GM23338 (cell line): ENCODE results near the gene BCL2L2. TPM values are rescaled to one million over a fixed set of nuclear protein-coding genes. Genes with fewer than 3 reads are reported as not detected.

Source experiments
- ATAC-seq: fragments of 200-7000 bp; cut with Tn5 transposase; 3 replicates; pipeline ENCODE4 v1.9.1; 2020
- DNase-seq: peaks from one replicate; pipeline ENCODE4 v3.0.0-alpha.2; 2015; ENCODE audit warnings: low spot score
- H2AFZ ChIP-seq: fragments of 200-600 bp; sonication (generic); 2 replicates; pipeline ENCODE4 v1.8.0; 2016; ENCODE audit warnings: antibody characterized with exemption, mild to moderate bottlenecking, moderate library complexity
- H3F3A ChIP-seq: fragments of 200-600 bp; sonication (generic); replicated peaks from 2 replicates; pipeline ENCODE4 v1.8.0; 2017; ENCODE audit warnings: antibody characterized with exemption, mixed run types, low read depth
- H3K27ac ChIP-seq: fragments of 200-600 bp; sonication (generic); 2 replicates; pipeline ENCODE4 v1.6.1; 2016; ENCODE audit warnings: low read depth
- H3K27me3 ChIP-seq: fragments of 200-600 bp; sonication (generic); 2 replicates; pipeline ENCODE4 v1.8.0; 2016; ENCODE audit warnings: mild to moderate bottlenecking, mixed run types, moderate library complexity; ENCODE audit not compliant: insufficient read depth
- H3K36me3 ChIP-seq: fragments of 200-600 bp; sonication (generic); 2 replicates; pipeline ENCODE4 v1.8.0; 2016; ENCODE audit warnings: mild to moderate bottlenecking; ENCODE audit not compliant: insufficient read depth
- H3K4me1 ChIP-seq: fragments of 200-600 bp; sonication (generic); 2 replicates; pipeline ENCODE4 v1.8.0; 2016; ENCODE audit warnings: mild to moderate bottlenecking, moderate library complexity; ENCODE audit not compliant: insufficient read depth
- H3K4me2 ChIP-seq: fragments of 200-600 bp; sonication (generic); 2 replicates; pipeline ENCODE4 v1.7.1; 2017; ENCODE audit warnings: mixed run types
- H3K4me3 ChIP-seq: fragments of 200-600 bp; sonication (generic); 2 replicates; pipeline ENCODE4 v1.6.1; 2016; ENCODE audit warnings: mixed run types
- H3K79me2 ChIP-seq: fragments of 200-600 bp; sonication (generic); replicated peaks from 2 replicates; pipeline ENCODE4 v1.8.0; 2017; ENCODE audit warnings: mild to moderate bottlenecking; ENCODE audit not compliant: insufficient read depth
- H3K9me2 ChIP-seq: fragments of 200-600 bp; sonication (generic); 2 replicates; pipeline ENCODE4 v1.8.0; 2017; ENCODE audit not compliant: insufficient read depth
- H4K20me1 ChIP-seq: fragments of 200-600 bp; sonication (generic); replicated peaks from 2 replicates; pipeline ENCODE4 v1.8.0; 2017; ENCODE audit warnings: mild to moderate bottlenecking; ENCODE audit not compliant: insufficient read depth
- H3K27ac Mint-ChIP-seq: 2 replicates; pipeline ENCODE4 v1.8.0; 2020; ENCODE audit warnings: inconsistent platforms, mild to moderate bottlenecking, moderate library complexity, mixed read lengths
- H3K27me3 Mint-ChIP-seq: 3 replicates; pipeline ENCODE4 v1.8.0; 2022; ENCODE audit warnings: low read depth, mild to moderate bottlenecking, moderate library complexity, mixed read lengths, inconsistent platforms; ENCODE audit not compliant: insufficient read depth, poor library complexity
- H3K36me3 Mint-ChIP-seq: 3 replicates; pipeline ENCODE4 v1.8.0; 2021; ENCODE audit warnings: low read depth, mild to moderate bottlenecking, inconsistent platforms, moderate library complexity, mixed read lengths
- H3K4me1 Mint-ChIP-seq: 3 replicates; pipeline ENCODE4 v1.8.0; 2020; ENCODE audit warnings: mild to moderate bottlenecking, inconsistent platforms, mixed read lengths
- H3K4me3 Mint-ChIP-seq: 3 replicates; pipeline ENCODE4 v1.8.0; 2021; ENCODE audit warnings: moderate library complexity, mild to moderate bottlenecking, inconsistent platforms, mixed read lengths
- H3K9me3 Mint-ChIP-seq: 3 replicates; pipeline ENCODE4 v1.8.0; 2020; ENCODE audit warnings: moderate library complexity, mild to moderate bottlenecking, inconsistent platforms, mixed read lengths
- CREB1 ChIP-seq: fragments of 250-450 bp; sonication (Bioruptor Pico); IDR thresholded peaks from 2 replicates; pipeline ENCODE4 v1.5.0; 2020; ENCODE audit warnings: low read depth, mild to moderate bottlenecking, moderate library complexity
- EZH2 ChIP-seq: fragments of 200-600 bp; sonication (generic); IDR thresholded peaks from one replicate; pipeline ENCODE4 v1.8.0; 2017; ENCODE audit warnings: antibody characterized with exemption, mild to moderate bottlenecking, low read depth; ENCODE audit not compliant: unreplicated experiment
- EZH2phosphoT487 ChIP-seq: fragments of 200-600 bp; sonication (generic); IDR thresholded peaks from one replicate; pipeline ENCODE4 v1.8.1; 2018; ENCODE audit warnings: antibody characterized with exemption; ENCODE audit not compliant: unreplicated experiment
- JUNB ChIP-seq: IDR thresholded peaks from one replicate; pipeline ENCODE4 v1.6.1; 2016; ENCODE audit warnings: antibody characterized with exemption; ENCODE audit not compliant: unreplicated experiment
- NANOG ChIP-seq: IDR thresholded peaks from 2 replicates; pipeline ENCODE4 v1.6.1; 2016; ENCODE audit warnings: antibody characterized with exemption, borderline replicate concordance
- POLR2AphosphoS5 ChIP-seq: IDR thresholded peaks from 2 replicates; pipeline ENCODE4 v1.6.1; 2016; ENCODE audit warnings: antibody characterized with exemption, low read depth
- STAT1 ChIP-seq: IDR thresholded peaks from one replicate; pipeline ENCODE4 v1.6.1; 2016; ENCODE audit warnings: antibody characterized with exemption; ENCODE audit not compliant: unreplicated experiment
- ZNF114 ChIP-seq: fragments of 250-450 bp; sonication (Bioruptor Pico); IDR thresholded peaks from 2 replicates; pipeline ENCODE4 v1.5.0; 2020; ENCODE audit warnings: mild to moderate bottlenecking, moderate library complexity
- ZNF331 ChIP-seq: fragments of 250-450 bp; sonication (Bioruptor Pico); IDR thresholded peaks from 2 replicates; pipeline ENCODE4 v1.5.0; 2020; ENCODE audit warnings: low read depth, mild to moderate bottlenecking, moderate library complexity
- polyA plus RNA-seq: library from polyadenylated mRNA; unstranded; fragments of >200 nt; fragmentation: Nextera tagmentation; extraction: Ambion mirVana; gene quantifications from 2 replicates; pipeline ENCODE4 v1.2.1, GENCODE V29; 2016
- total RNA-seq: library from RNA; depleted of rRNA; stranded (reverse); fragments of >200 nt; shearing (Covaris generic); gene quantifications from 2 replicates; pipeline ENCODE4 v1.2.3, GENCODE V29; 2014
- TF ChIP-seq, protein P1 (sequence below): IDR thresholded peaks from 2 replicates; pipeline ENCODE4 v1.6.1; 2016; ENCODE audit warnings: antibody characterized with exemption
- TF ChIP-seq, protein P2 (sequence below), 2 experiments: fragments of 200-600 bp in 1 of 2; sonication (generic) in 1 of 2; conservative IDR thresholded peaks; 2 replicates each; pipeline versions ENCODE4 v1.5.1 to v1.6.1; 2016 to 2017; ENCODE audit warnings: antibody characterized with exemption in 2 of 2, low read depth in 2 of 2, mild to moderate bottlenecking in 2 of 2, moderate library complexity in 1 of 2
- TF ChIP-seq, protein P3 (sequence below): IDR thresholded peaks from one replicate; pipeline ENCODE4 v1.6.1; 2018; ENCODE audit warnings: antibody characterized with exemption; ENCODE audit not compliant: unreplicated experiment
- TF ChIP-seq, protein P4 (sequence below): fragments of 250-450 bp; sonication (Bioruptor Pico); IDR thresholded peaks from 2 replicates; pipeline ENCODE4 v1.5.0; 2020; ENCODE audit warnings: mild to moderate bottlenecking, moderate library complexity

The BCL2L2 gene
- total and polyA plus RNA-seq, 2 experiments from 2014 or later = 3.5 to 12.3 TPM

DNA sequence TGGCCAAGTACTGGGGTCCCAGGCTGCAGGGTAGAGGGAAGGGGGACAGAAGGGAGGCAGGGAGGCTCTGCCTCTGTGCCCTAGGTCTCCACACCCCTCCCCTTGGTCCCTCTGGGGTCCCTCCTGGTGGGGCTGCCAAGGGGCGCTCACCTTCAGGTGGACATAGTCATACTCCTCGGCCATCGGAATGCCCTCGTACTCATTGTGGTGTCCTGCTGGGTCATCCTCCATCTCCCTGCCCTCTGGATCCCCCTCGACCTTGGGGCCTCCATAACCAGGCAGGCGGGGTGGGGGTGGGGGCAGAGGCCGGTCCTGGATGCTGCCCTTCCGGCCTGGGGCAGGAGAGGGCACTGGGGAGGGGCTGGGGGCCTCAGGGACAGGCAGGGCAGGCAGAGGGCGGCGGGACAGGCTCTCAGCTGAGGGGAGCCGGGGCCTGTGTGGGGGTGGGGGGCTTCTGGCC, 52.6 kb downstream of the BCL2L2 start:
- H3K27ac ChIP-seq = no peak overlapping the region
- H3K9me3 Mint-ChIP-seq = no peaks in the 10 kb centered on the region; the same call in 2 of the 3 replicates

More for the DNA sequence above, 52.6 kb downstream of the BCL2L2 start:
- Mint-ChIP-seq H3K4me3 (no peak overlapping the region), H3K27ac (no peak overlapping the region), H3K36me3 (peaks cover 33% of the 10 kb centered on the region), H3K27me3 (peaks cover 14% of the 10 kb centered on the region), H3K4me1 (peaks cover 30% of the 10 kb centered on the region)
- no peaks in the 10 kb centered on the region for H3K79me2 ChIP-seq
- H3K9me2 ChIP-seq = no peaks in the 10 kb centered on the region
- ATAC-seq (no peak), DNase-seq (no peak)
- H3K36me3 ChIP-seq = no peaks in the 10 kb centered on the region
- peaks cover 3% of the 10 kb centered on the region; the same call in 1 of the 2 replicates for H4K20me1 ChIP-seq
- TF ChIP-seq ZNF331 (CRISPR knock-in tag) (no peak), JUNB (no peak), ZNF114 (CRISPR knock-in tag) (no peak), EZH2phosphoT487 (no peak), STAT1 (no peak), POLR2AphosphoS5 (no peak), EZH2 (no peak), NANOG (no peak), CREB1 (CRISPR knock-in tag) (no peak)
- TF ChIP-seq, protein P1, sequence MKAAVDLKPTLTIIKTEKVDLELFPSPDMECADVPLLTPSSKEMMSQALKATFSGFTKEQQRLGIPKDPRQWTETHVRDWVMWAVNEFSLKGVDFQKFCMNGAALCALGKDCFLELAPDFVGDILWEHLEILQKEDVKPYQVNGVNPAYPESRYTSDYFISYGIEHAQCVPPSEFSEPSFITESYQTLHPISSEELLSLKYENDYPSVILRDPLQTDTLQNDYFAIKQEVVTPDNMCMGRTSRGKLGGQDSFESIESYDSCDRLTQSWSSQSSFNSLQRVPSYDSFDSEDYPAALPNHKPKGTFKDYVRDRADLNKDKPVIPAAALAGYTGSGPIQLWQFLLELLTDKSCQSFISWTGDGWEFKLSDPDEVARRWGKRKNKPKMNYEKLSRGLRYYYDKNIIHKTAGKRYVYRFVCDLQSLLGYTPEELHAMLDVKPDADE = no peak
- TF ChIP-seq, protein P2, sequence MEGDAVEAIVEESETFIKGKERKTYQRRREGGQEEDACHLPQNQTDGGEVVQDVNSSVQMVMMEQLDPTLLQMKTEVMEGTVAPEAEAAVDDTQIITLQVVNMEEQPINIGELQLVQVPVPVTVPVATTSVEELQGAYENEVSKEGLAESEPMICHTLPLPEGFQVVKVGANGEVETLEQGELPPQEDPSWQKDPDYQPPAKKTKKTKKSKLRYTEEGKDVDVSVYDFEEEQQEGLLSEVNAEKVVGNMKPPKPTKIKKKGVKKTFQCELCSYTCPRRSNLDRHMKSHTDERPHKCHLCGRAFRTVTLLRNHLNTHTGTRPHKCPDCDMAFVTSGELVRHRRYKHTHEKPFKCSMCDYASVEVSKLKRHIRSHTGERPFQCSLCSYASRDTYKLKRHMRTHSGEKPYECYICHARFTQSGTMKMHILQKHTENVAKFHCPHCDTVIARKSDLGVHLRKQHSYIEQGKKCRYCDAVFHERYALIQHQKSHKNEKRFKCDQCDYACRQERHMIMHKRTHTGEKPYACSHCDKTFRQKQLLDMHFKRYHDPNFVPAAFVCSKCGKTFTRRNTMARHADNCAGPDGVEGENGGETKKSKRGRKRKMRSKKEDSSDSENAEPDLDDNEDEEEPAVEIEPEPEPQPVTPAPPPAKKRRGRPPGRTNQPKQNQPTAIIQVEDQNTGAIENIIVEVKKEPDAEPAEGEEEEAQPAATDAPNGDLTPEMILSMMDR (conservative IDR thresholded peaks at IDR 0.05; ENCODE audit: low read depth in 2 of 2) = no peak
- TF ChIP-seq, protein P3, sequence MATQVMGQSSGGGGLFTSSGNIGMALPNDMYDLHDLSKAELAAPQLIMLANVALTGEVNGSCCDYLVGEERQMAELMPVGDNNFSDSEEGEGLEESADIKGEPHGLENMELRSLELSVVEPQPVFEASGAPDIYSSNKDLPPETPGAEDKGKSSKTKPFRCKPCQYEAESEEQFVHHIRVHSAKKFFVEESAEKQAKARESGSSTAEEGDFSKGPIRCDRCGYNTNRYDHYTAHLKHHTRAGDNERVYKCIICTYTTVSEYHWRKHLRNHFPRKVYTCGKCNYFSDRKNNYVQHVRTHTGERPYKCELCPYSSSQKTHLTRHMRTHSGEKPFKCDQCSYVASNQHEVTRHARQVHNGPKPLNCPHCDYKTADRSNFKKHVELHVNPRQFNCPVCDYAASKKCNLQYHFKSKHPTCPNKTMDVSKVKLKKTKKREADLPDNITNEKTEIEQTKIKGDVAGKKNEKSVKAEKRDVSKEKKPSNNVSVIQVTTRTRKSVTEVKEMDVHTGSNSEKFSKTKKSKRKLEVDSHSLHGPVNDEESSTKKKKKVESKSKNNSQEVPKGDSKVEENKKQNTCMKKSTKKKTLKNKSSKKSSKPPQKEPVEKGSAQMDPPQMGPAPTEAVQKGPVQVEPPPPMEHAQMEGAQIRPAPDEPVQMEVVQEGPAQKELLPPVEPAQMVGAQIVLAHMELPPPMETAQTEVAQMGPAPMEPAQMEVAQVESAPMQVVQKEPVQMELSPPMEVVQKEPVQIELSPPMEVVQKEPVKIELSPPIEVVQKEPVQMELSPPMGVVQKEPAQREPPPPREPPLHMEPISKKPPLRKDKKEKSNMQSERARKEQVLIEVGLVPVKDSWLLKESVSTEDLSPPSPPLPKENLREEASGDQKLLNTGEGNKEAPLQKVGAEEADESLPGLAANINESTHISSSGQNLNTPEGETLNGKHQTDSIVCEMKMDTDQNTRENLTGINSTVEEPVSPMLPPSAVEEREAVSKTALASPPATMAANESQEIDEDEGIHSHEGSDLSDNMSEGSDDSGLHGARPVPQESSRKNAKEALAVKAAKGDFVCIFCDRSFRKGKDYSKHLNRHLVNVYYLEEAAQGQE = no peak
- TF ChIP-seq, protein P4, sequence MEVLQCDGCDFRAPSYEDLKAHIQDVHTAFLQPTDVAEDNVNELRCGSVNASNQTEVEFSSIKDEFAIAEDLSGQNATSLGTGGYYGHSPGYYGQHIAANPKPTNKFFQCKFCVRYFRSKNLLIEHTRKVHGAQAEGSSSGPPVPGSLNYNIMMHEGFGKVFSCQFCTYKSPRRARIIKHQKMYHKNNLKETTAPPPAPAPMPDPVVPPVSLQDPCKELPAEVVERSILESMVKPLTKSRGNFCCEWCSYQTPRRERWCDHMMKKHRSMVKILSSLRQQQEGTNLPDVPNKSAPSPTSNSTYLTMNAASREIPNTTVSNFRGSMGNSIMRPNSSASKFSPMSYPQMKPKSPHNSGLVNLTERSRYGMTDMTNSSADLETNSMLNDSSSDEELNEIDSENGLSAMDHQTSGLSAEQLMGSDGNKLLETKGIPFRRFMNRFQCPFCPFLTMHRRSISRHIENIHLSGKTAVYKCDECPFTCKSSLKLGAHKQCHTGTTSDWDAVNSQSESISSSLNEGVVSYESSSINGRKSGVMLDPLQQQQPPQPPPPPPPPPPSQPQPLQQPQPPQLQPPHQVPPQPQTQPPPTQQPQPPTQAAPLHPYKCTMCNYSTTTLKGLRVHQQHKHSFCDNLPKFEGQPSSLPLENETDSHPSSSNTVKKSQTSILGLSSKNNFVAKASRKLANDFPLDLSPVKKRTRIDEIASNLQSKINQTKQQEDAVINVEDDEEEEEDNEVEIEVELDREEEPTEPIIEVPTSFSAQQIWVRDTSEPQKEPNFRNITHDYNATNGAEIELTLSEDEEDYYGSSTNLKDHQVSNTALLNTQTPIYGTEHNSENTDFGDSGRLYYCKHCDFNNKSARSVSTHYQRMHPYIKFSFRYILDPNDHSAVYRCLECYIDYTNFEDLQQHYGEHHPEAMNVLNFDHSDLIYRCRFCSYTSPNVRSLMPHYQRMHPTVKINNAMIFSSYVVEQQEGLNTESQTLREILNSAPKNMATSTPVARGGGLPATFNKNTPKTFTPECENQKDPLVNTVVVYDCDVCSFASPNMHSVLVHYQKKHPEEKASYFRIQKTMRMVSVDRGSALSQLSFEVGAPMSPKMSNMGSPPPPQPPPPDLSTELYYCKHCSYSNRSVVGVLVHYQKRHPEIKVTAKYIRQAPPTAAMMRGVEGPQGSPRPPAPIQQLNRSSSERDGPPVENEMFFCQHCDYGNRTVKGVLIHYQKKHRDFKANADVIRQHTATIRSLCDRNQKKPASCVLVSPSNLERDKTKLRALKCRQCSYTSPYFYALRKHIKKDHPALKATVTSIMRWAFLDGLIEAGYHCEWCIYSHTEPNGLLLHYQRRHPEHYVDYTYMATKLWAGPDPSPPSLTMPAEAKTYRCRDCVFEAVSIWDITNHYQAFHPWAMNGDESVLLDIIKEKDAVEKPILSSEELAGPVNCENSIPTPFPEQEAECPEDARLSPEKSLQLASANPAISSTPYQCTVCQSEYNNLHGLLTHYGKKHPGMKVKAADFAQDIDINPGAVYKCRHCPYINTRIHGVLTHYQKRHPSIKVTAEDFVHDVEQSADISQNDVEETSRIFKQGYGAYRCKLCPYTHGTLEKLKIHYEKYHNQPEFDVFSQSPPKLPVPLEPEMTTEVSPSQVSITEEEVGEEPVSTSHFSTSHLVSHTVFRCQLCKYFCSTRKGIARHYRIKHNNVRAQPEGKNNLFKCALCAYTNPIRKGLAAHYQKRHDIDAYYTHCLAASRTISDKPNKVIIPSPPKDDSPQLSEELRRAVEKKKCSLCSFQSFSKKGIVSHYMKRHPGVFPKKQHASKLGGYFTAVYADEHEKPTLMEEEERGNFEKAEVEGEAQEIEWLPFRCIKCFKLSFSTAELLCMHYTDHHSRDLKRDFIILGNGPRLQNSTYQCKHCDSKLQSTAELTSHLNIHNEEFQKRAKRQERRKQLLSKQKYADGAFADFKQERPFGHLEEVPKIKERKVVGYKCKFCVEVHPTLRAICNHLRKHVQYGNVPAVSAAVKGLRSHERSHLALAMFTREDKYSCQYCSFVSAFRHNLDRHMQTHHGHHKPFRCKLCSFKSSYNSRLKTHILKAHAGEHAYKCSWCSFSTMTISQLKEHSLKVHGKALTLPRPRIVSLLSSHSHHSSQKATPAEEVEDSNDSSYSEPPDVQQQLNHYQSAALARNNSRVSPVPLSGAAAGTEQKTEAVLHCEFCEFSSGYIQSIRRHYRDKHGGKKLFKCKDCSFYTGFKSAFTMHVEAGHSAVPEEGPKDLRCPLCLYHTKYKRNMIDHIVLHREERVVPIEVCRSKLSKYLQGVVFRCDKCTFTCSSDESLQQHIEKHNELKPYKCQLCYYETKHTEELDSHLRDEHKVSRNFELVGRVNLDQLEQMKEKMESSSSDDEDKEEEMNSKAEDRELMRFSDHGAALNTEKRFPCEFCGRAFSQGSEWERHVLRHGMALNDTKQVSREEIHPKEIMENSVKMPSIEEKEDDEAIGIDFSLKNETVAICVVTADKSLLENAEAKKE = no peak
- H2AFZ ChIP-seq = no peak overlapping the region
- peaks cover 17% of the 10 kb centered on the region for H3K27me3 ChIP-seq
- H3F3A ChIP-seq = peaks cover 8% of the 10 kb centered on the region; the same call in 1 of the 2 replicates
- H3K4me1 ChIP-seq = peaks cover 18% of the 10 kb centered on the region
- no peak overlapping the region for H3K4me3 ChIP-seq
- H3K4me2 ChIP-seq = no peak overlapping the region
